Right ventricle myocardium inferior (tissue), 1 donor: ENCODE measurements around the gene DTNBP1. TPM values are rescaled to one million over a fixed set of nuclear protein-coding genes. Genes with fewer than 3 reads are reported as not detected.

Source experiments
- ATAC-seq: fragments of 200-7000 bp; cut with Tn5 transposase; one replicate; pipeline ENCODE4 v1.9.1; 2020; ENCODE audit warnings: mild to moderate bottlenecking, moderate library complexity
- DNase-seq: peaks from one replicate; pipeline ENCODE4 v3.0.0; 2021; ENCODE audit errors: missing footprints
- intact Hi-C: fragments of 100-400 bp; cut with DNase I; formaldehyde crosslinking; loops from one replicate; pipeline ENCODE4 v1.11.0; 2022
- long read RNA-seq: library from polyadenylated mRNA; unstranded; transcript quantifications from one replicate; pipeline ENCODE4 v2.0.0, GENCODE V29; 2021
- total RNA-seq: library from RNA; stranded (reverse); fragmentation: NEBNext Ultra II Directional; extraction: Animal tissue kit (Norgen Biotek cat#: 25700); gene quantifications from one replicate; pipeline ENCODE4 v1.2.1, GENCODE V29; 2021
- donor health status: DM: no; HTN: yes; CAD: no; lungs with severe emphysema.

DTNBP1 gene, protein sequence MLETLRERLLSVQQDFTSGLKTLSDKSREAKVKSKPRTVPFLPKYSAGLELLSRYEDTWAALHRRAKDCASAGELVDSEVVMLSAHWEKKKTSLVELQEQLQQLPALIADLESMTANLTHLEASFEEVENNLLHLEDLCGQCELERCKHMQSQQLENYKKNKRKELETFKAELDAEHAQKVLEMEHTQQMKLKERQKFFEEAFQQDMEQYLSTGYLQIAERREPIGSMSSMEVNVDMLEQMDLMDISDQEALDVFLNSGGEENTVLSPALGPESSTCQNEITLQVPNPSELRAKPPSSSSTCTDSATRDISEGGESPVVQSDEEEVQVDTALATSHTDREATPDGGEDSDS
- total RNA-seq = 21.0 TPM
- long read RNA-seq, transcript DTNBP1-202 (10 exons, 1,403 nt) = major isoform, 9 of 11 reads
- long read RNA-seq, partial matches to known transcripts = 0 of 11 reads
- long read RNA-seq, other reads (novel, unspliced or antisense) = 0 of 11 reads

DNA sequence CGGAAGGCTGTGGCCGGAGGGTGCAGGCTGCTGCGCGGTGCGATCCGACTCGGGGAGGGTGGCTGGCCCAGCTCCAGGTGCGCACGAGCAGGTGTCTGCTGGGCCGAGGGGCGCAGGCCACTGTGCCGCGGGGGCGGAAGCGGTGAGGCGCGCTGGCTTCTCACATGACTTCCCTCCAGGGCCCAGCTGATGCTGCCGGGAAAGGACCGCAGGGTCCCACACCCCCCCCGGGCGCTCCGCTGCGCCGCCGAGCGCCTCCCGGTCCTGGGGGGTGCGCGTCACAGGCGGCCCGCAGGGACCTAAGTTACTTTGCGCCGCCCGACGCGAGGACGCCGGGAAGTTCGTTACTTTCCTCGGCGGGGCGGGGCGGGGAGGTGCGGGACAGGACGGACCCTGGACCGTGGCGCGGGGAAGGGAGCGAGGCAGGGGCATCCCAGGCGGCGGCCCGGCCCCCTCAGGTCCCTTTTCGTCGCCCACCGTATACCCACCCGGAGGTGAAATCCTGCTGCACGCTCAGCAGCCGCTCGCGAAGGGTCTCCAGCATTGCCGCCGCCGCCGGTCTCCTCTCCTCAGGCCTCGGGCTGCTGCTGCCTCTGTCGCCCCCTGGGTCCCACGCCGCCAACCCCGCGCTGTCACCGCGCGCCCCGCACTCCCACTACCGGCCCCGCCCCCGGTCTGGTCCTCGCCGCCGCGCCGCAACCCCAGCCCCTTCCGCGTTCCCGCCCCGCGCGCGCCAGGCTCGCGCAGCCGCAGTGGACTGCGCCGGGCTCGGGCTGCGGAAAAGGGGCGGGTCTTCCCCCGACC, at the start of gene DTNBP1:
Gene DTNBP1 (minus strand): TSS at position 703 of the 804 bp plus-strand sequence. CDS start 159 bp downstream, at position 544.
- DNase-seq = peak; percentile 91
- ATAC-seq = peak; percentile 97
- intact Hi-C loops = no loop called here

DNA sequence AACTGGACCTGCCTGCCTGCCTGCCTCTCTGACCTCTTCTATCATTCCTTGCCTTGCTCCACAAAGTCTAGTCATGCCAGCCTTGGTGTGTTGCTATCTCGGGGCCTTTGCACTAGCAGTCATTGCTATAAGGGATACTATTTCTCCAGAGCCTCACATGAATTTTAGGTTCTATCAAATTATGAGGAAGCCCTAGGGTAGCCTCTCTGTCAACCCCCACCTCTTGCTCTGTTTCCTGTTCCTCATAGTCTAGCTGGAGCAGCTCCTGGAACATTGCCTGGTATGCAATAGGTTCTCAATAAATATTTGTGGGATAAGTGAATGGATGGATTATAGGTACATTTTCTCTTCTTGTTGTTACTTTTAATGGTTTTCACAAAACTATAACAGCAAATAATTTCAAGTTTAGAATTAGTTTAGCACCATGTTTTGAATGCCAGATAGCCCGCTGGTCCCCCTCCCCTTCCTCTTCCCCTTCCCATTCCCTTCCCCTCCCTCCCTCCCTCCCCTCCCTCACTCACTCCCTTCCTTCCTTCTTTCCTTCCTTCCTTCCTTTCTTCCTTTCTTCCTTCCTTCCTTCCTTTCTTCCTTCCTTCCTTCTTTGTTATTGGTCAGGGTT, 46.9 kb upstream of the DTNBP1 start:
- intact Hi-C loops = loop anchor here (10.0 kb wide), 1 partner anchor 245 kb away; no protein-coding TSS in a partner anchor
- ATAC-seq (no peak), DNase-seq (no peak)

DNA sequence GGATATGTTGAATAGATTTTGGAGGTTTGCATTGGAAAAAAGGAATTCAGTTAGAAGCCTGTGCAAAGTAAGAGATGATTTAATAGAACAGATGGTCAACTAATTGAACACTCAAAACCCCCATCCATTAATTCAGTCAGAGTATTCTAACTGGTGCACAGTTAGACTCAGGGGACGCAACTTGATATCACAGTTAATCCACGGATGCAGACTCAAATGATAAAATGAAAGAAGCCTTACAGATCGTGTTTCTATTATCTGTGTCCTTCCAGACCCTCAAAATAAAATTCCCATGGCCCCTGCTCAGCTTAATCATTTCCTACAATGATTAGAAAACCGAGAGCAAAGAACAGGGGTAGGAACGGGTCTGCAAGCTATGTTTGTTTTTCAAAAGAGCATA, 45.4 kb upstream of the DTNBP1 start:
- no peak for ATAC-seq
- intact Hi-C loops = no loop called here
- no peak for DNase-seq

DNA sequence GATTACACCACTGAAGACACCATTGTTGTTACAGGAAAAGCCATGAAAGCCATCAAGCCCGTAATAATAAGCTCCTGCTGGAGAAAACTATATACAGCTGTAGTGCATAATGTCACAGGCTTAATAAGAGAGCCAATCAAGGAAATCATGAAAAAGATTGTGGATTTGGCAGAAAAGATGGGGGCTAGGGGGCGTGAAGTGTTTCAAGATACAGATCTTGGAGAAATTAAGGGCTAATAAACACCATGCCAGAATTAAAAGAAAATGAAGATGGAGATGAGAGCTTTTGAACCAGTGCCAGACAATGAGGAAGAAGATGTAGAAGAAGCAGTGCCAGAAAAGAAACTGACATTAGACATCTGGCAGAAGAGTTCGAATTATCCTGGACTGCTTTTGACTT, 43.2 kb upstream of the DTNBP1 start:
- ATAC-seq (no peak), DNase-seq (no peak)
- intact Hi-C loops = no loop called here

DNA sequence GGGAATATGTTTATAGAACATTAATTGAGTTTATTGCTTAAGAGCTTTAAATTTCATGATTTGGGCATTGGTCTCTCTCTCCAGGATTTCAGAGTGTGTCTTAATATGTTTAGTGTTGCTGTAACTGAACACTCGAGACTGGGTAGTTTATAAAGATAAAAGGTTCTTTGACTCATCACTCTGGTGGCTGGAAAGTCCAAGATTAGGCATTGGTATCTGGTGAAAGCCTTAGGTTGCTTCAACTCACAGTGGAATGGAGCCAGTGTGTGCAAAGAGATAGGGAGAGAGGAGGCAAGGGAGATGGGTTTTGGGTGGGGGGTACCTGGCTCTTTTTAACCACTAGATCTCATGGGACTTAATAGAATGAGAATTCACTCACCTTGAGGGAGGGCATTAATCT, 35.6 kb upstream of the DTNBP1 start:
- intact Hi-C loops = no loop called here
- no peak for ATAC-seq
- DNase-seq = no peak

DNA sequence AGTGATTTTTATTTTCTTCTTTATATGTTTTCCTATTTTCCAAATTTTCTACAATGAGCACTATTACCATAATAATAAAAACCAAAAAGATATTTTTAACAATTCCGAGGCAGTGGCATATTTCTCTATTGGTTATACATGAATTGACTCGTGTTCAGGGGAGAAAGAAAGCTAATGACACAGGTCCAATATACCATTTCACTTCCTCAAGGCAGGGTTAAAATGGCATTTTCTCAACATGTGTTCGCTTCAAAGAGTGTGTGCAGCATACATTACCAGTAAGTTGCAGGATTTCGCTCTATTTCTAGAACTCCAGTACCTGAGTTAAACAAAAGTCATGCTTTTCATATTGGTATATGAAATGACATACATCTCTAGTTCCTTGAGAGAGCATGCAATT, 35.1 kb upstream of the DTNBP1 start:
- intact Hi-C loops = no loop called here
- ATAC-seq = no peak
- no peak for DNase-seq

DNA sequence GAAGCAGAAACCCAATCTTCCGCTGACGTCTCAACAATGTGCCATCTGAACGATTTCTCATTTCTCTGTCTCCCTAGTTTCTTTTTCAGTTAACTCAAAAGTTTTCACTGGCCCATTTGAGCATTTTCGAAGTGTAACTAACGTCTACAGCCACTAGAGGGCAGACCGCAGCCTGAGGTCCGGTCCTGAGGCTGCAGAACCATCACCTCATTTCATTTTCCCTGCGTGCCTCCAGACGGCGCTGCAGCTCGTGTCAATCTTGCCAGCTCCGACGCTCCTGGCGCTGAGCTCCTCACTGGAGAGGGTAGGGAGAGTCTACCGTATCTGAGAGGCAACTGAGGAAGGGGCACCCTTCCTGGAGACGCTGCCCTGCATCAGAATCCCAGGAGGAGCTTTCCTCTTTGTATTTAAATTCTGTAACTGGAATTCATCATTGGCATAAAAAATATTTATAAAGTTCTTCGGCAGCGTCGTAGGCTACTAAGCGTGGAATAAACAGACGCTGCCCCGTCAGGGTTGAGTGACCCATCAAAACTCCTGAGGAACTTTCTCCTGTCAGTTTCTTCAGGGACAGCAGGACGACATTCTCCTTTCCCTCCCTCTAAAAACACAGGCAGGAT, 28.5 kb upstream of the DTNBP1 start:
- ATAC-seq (peak; percentile 94), DNase-seq (peak; percentile 88)
- intact Hi-C loops = loop anchor here (1.0 kb wide), 3 partner anchors 438 to 514 kb away; partner anchors contain the start of gene MYLIP

DNA sequence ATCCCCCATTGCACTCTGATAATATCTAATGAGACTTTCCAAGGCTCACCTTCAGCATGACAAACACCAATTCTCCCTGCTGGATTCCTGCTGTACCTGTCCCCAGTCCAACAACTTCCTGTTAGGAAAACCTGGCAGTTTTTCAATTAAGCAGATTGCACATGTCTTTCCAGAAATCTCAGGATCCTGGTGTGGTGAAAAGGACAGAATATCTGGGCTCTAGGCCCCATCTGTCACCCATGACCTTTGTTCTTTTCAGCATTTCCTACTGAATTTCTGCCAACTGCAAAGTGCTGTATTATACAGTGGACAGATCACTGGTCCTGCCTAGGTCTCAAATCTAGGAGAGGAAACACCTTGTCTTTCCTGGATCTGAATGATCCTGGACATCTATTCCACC, 27.7 kb upstream of the DTNBP1 start:
- ATAC-seq = no peak
- intact Hi-C loops = no loop called here
- DNase-seq = no peak

DNA sequence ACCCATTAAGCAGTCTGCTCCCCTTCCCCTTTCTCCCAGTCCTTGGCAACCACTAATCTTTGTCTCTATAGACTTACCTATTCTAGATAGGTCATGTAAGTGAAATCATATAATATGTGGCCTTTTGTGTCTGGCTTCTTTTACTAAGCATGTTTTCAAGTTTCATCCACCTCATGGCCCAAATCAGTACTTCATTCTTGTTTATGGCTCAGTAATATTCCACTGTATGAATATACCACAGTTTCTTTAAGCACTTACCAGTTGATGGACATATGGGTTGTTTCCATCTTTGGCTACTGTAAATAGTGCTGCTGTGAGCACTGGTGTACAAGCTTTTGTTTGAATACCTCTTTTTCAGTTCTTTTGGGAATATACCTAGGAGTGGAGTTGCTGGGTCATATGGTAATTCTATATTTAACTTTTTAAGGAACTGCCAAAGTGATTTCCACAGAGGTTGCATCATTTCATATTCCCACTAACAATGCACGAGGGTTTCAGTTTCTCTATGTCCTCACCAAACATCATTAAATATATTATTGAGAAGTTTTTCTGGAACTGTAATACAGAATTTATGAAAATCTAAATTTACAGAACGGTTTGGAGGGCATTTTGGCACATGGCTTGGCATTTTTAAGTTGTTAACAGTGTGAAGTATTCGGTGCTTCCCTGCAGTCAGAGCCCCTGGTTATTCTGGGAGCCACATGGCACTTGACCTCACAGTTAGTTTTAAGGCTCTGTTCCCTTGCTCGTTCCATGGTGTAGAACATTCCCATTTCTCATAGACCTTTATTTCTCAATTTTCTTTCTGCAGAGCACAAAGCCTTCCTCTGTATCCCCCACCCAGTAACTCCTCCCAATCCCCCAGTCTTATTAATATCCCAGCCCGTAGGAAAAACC, 27.0 kb upstream of the DTNBP1 start:
- intact Hi-C loops = no loop called here
- ATAC-seq = no peak
- no peak for DNase-seq

DNA sequence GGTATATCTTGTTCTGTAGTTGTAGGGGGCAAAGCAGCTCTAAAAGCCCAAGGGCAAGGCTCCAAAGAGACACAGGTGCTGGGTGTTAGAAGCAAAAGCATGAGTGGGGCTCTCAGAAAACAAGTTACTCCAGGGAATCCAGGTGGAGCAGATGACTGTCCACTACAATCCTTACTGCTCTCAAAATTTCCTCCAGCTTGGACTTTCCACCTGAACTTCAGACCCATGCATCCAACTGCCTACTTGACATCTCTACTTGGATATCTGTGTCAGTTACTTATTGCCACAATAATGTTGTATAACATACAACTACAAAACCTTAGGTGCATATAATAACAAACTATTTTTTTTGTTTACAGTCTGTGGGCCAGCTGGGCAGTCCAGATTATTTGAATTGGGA, 22.8 kb upstream of the DTNBP1 start:
- ATAC-seq = no peak
- no peak for DNase-seq
- intact Hi-C loops = no loop called here

DNA sequence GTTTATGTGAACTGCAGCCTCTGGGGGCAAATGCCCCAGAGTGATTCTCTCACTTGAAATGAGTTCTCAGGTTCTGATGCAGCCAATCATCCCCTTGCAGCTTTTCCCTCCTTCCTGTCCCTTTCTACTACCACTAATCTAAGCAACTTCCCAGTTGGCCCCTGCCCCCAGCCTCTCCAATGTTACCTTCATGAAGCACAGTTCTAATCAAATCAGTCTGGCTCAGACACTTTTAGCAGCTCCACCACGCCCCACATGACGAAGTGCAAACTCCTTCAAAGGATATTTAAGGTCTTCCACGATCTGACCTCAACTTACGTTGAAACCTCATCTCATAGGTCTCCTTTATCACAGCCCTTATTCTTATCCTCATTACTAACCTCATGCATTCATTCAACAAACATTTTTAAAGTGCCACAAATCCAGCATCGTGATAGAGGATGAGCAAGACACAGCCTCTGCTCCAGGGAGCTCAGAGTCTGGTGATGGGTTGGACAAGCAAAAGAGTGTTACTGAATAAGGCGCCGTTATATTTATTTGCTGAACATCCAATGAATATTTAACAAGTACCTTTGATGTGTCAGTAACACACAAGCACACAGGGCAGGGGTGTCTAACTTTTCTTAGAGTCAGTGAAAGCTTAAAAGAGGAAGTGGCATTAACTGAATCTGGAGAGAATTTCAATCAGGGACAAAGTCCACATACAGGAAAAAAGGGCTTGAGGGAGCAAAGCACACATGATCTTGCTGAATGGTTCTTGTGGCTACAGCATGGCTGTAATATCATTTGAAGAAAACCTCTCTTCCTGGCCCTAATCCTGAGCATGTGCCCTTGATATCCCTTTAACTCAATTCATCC, 20.4 kb upstream of the DTNBP1 start:
- ATAC-seq = no peak
- intact Hi-C loops = no loop called here
- DNase-seq = no peak

DNA sequence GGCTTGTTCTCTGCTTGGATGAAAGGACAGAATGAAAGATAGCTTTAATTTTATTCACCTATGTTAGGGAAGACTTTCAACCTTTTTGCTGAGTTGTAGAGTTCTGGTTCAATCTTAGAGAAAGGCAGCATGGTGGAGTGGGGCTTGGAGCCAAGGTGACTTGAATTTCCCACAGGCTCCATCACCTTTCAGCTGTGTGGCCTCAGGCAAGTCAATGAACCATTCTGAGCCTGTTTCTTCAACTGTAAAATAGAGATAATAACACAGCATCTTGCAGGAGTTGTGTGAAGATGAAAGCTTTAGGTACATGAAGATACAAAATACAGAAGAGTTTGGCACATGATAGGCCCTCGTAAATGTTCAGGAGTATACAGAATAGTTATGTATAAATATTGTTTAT, 19.1 kb upstream of the DTNBP1 start:
- ATAC-seq = no peak
- intact Hi-C loops = no loop called here
- no peak for DNase-seq

DNA sequence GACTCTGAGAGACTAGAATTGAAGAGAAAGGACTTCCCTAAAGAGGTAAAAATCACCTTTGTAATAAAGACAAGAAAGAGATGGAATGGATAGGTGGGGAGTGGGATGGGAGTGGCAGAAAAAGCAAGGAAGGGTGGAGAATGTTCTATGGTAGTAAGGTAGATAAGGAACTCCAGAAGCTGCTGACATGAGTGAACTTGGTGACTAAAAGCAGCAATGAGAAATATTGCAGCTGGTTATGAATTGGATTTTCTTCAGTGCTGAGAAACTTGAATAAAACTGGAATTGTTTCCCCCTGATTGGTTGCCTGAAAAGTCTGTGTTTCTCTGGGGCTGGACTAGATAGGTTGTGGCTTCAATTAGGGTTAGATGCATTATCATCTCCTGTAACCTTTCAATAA, 15.7 kb upstream of the DTNBP1 start:
- no peak for DNase-seq
- no peak for ATAC-seq
- intact Hi-C loops = no loop called here

DNA sequence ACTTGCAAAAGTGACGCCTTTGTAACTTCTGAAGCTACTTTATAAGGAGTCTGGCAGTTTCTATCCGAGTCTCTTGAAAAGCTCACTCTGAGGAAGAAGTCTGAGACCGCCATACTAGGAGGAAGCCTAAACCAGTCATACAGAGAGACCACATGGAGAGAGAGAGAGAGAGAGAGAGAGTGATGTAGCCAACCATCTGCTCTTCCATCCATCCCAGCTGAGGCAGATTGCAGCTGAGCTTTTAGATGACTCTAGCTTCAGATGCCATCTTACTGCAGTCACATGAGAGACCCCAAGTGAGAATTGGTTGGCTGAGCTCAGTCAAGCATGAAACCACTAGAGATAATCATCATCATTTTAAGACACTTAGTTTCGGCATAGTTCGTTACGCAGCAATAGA, 15.0 kb upstream of the DTNBP1 start:
- ATAC-seq = no peak
- intact Hi-C loops = no loop called here
- no peak for DNase-seq

DNA sequence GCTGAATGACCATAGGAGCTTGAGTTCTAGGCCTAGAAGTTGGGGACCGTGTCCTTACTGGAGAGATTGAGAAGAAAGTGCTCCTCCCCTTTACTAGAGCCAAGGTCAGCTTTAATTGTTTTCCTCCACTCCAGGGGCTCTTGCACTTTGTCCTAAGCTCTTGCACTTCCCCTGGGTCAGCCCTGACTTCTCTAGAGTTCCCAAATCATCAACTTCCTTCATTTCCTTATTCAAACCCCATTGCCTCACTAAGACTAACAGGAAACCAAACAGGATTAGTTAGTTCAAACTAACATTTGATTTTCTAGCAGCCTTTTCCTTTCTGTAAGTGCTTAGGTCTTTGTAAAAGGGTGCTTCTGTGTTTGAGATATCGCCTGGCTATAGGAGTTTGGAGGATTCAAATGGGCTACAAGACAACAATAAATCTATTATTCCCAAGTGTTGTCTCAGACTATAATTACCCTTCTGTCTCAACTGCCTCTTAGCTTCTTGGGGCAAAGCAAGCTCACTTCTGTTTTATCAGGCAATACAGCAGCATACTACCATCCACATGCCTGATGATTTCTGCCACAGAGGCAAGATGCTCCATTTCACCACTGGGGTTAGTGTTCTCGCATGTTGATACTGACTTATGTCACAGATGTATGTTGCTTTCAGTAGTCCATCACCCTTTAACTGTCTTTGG, 12.8 kb upstream of the DTNBP1 start:
- ATAC-seq (peak; percentile 46), DNase-seq (no peak)
- intact Hi-C loops = no loop called here

DNA sequence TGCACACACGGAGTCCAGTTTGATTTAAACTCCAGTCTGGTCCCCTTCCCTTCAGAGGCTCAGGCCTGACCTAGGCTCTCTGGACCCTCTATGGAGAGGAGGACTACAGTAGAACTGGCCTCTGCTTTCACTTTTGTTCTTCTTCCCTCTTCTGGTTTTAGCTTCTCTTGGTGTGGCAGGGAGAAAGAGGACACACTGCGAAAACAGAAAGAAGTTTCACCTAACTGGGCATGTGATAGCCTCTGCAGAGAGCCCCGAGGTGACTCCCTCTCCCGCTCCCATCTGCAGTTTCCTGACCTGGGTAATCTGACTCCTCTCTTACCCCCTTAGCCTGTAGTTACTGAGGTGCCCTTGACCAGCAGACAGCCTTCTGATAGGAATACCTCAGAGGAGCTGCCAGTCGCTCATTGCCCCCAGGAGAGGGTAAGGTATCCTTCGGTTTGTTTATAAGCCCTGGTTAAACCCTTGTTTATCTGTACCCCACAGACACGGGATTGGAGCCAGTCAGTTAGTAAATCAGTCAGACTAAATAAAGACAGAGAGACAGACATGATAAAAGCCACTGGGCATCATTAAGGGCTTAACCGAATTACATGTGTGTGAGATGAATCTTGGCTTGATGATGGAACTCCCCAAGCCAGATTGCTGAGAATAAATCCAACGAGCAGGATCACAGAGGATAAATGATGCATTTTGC, 12.0 kb upstream of the DTNBP1 start:
- intact Hi-C loops = no loop called here
- no peak for DNase-seq
- peak; percentile 23 for ATAC-seq
